ENCODE data around the gene TPGS2.

DNA sequence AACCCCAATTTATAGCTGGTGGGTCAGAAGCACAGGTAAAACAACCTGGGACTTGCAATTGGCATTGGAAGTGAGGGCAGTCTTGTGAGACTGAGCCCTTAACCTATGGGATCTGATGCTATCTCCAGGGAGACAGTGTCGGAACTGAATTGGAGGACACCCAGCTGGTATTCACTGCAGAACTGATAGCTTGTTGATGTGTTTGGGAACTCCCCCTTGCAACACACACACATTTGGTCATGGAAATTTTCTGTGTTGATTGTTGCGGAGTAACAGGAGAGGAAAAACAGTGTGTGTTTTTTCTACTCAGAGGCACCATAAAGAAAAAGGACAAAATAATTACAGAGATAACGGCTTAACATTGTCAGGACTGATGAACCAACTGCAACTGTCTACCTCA lies 16.1 kb downstream of the TPGS2 start:
- TF ChIP-seq, protein P1, sequence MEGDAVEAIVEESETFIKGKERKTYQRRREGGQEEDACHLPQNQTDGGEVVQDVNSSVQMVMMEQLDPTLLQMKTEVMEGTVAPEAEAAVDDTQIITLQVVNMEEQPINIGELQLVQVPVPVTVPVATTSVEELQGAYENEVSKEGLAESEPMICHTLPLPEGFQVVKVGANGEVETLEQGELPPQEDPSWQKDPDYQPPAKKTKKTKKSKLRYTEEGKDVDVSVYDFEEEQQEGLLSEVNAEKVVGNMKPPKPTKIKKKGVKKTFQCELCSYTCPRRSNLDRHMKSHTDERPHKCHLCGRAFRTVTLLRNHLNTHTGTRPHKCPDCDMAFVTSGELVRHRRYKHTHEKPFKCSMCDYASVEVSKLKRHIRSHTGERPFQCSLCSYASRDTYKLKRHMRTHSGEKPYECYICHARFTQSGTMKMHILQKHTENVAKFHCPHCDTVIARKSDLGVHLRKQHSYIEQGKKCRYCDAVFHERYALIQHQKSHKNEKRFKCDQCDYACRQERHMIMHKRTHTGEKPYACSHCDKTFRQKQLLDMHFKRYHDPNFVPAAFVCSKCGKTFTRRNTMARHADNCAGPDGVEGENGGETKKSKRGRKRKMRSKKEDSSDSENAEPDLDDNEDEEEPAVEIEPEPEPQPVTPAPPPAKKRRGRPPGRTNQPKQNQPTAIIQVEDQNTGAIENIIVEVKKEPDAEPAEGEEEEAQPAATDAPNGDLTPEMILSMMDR (IDR thresholded peaks at IDR 0.05; ENCODE audit: low read depth, low read length) = no peak
- no peak for TF ChIP-seq MYC (IDR thresholded peaks at IDR 0.05; ENCODE audit: low read depth, low read length)
- TF ChIP-seq, protein P2, sequence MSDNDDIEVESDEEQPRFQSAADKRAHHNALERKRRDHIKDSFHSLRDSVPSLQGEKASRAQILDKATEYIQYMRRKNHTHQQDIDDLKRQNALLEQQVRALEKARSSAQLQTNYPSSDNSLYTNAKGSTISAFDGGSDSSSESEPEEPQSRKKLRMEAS (IDR thresholded peaks at IDR 0.05; ENCODE audit: low read depth, low read length) = no peak
- no peak for TF ChIP-seq POLR2A (IDR thresholded peaks at IDR 0.05; ENCODE audit: extremely low read depth, insufficient read length)
